GM12864 (cell line): ENCODE measurements around the gene DICER1.

Experiments
- DNase-seq: peaks from one replicate; pipeline ENCODE4 v3.0.0-alpha.2; 2011; ENCODE audit warnings: low read depth
- H3K4me3 ChIP-seq: 2 replicates; pipeline ENCODE4 v1.5.1; 2011; ENCODE audit warnings: mild to moderate bottlenecking, low read depth, low read length, control low read depth
- CTCF ChIP-seq: IDR thresholded peaks from 2 replicates; pipeline ENCODE4 v1.5.1; 2011; ENCODE audit warnings: low read depth, mild to moderate bottlenecking, moderate library complexity, low read length, control low read depth, inconsistent platforms; ENCODE audit errors: missing control alignments

The DICER1 gene

GRCh38 chr14:95149441-95149840 lies 7.9 kb downstream of the DICER1 start:
- no peak overlapping the region for H3K4me3 ChIP-seq
- no peak for DNase-seq
- TF ChIP-seq CTCF, result no peak

- TF ChIP-seq CTCF, result no peak
- no peak for DNase-seq
- no peak overlapping the region for H3K4me3 ChIP-seq
Measured at GRCh38 chr14:95147597-95147996, 9.7 kb downstream of the DICER1 start.

GRCh38 chr14:95146079-95146771 lies 11.1 kb downstream of the DICER1 start:
- no peak for DNase-seq
- TF ChIP-seq CTCF, result no peak
- no peak overlapping the region for H3K4me3 ChIP-seq

GRCh38 chr14:95144849-95145248 lies 12.5 kb downstream of the DICER1 start:
- TF ChIP-seq CTCF, result no peak
- H3K4me3 ChIP-seq, result no peak overlapping the region
- DNase-seq, result no peak

- TF ChIP-seq CTCF, result no peak
- no peak overlapping the region for H3K4me3 ChIP-seq
- DNase-seq, result no peak
Measured at GRCh38 chr14:95143808-95144620, 13.3 kb downstream of the DICER1 start.

- H3K4me3 ChIP-seq, result no peak overlapping the region
- DNase-seq, result no peak
- no peak for TF ChIP-seq CTCF
Measured at GRCh38 chr14:95142208-95142607, 15.1 kb downstream of the DICER1 start.
